Activated naive CD4-positive, alpha-beta T cell (primary cell): Measurements from ENCODE around the gene FAIM.
A peak's percentile ranks its signal among the peaks of the same experiment; 100 is the strongest.
"Not testable (repeated sequence)": the region's sequence is repeated elsewhere in the genome, so short reads cannot be mapped to it uniquely, and the experiment has no call there.

Experiments
- DNase-seq, 4 experiments: peaks; one replicate each; lab custom pipeline; 2025; lab: John Stamatoyannopoulos, UW

The FAIM gene

GRCh38 chr3:138608322-138609135 lies at the start of gene FAIM:
Gene FAIM (plus strand): TSS chr3:138608771. CDS start chr3:138619727, 10,956 bp downstream.
- DNase-seq = peak; percentile 37 to 67 (median 61)

GRCh38 chr3:138559134-138559533 lies 49.4 kb upstream of the FAIM start:
- no peak for DNase-seq

- no peak for DNase-seq
These were observed 48.1 kb upstream of the FAIM start for GRCh38 chr3:138560501-138560900.

- not testable (repeated sequence) for DNase-seq
These were observed 45.7 kb upstream of the FAIM start for GRCh38 chr3:138562902-138563301.

- not testable (repeated sequence) for DNase-seq
These were observed 42.3 kb upstream of the FAIM start for GRCh38 chr3:138566293-138566692.

- no peak for DNase-seq
These were observed 41.2 kb upstream of the FAIM start for GRCh38 chr3:138567403-138567802.

- DNase-seq = no peak
These were observed 39.5 kb upstream of the FAIM start for GRCh38 chr3:138569090-138569489.

GRCh38 chr3:138569624-138570023 lies 38.9 kb upstream of the FAIM start:
- not testable (repeated sequence) for DNase-seq

- no peak for DNase-seq
These were observed 35.4 kb upstream of the FAIM start for GRCh38 chr3:138573138-138573537.

- DNase-seq = no peak
These were observed 30.4 kb upstream of the FAIM start for GRCh38 chr3:138578141-138578540.

- DNase-seq = no peak
These were observed 29.5 kb upstream of the FAIM start for GRCh38 chr3:138578961-138579574.

GRCh38 chr3:138587374-138587773 lies 21.2 kb upstream of the FAIM start:
- no peak for DNase-seq

- no peak for DNase-seq
These were observed 20.1 kb upstream of the FAIM start for GRCh38 chr3:138588445-138588844.

- DNase-seq = no peak
These were observed 17.2 kb upstream of the FAIM start for GRCh38 chr3:138591392-138591791.

GRCh38 chr3:138593488-138594149 lies 15.0 kb upstream of the FAIM start:
- no peak for DNase-seq

GRCh38 chr3:138594150-138594934 lies 14.2 kb upstream of the FAIM start, which contains the start of gene CEP70:
Gene CEP70 (minus strand): TSS chr3:138594260. CDS start chr3:138572927, 21,333 bp downstream.
- DNase-seq = no peak

- DNase-seq = no peak
These were observed 13.5 kb upstream of the FAIM start for GRCh38 chr3:138594935-138595610.

GRCh38 chr3:138597186-138597976 lies 11.2 kb upstream of the FAIM start:
- DNase-seq = not testable (repeated sequence)

GRCh38 chr3:138598534-138598933 lies 10.0 kb upstream of the FAIM start:
- no peak for DNase-seq

- DNase-seq = no peak
These were observed 8.3 kb upstream of the FAIM start for GRCh38 chr3:138600100-138600745.
